Chondrocyte (in vitro differentiated cells): Measurements from ENCODE around the gene COLQ. TPM values are rescaled to one million over a fixed set of nuclear protein-coding genes. Genes with fewer than 3 reads are reported as not detected.
"Not testable (repeated sequence)": the region's sequence is repeated elsewhere in the genome, so short reads cannot be mapped to it uniquely, and the experiment has no call there.

Source experiments
- DNase-seq: peaks from one replicate; pipeline ENCODE4 v3.0.0; 2021; ENCODE audit warnings: mixed read lengths, low spot score
- H3K27ac Mint-ChIP-seq: one replicate; pipeline ENCODE4 v1.8.0; 2021; ENCODE audit warnings: mild to moderate bottlenecking, moderate library complexity, mixed read lengths; ENCODE audit not compliant: unreplicated experiment
- H3K27me3 Mint-ChIP-seq: 2 replicates; pipeline ENCODE4 v1.8.0; 2021; ENCODE audit warnings: low read depth, mixed read lengths
- H3K36me3 Mint-ChIP-seq: 2 replicates; pipeline ENCODE4 v1.8.0; 2021; ENCODE audit warnings: low read depth, mixed read lengths
- H3K4me1 Mint-ChIP-seq: 2 replicates; pipeline ENCODE4 v1.8.0; 2021; ENCODE audit warnings: low read depth, mild to moderate bottlenecking, mixed read lengths
- H3K4me3 Mint-ChIP-seq: one replicate; pipeline ENCODE4 v1.8.0; 2021; ENCODE audit warnings: mild to moderate bottlenecking, moderate library complexity, mixed read lengths; ENCODE audit not compliant: unreplicated experiment
- H3K9me3 Mint-ChIP-seq: 2 replicates; pipeline ENCODE4 v1.8.0; 2021; ENCODE audit warnings: low read depth, mixed read lengths
- CTCF ChIP-seq: fragments of 200-600 bp; sonication (generic); IDR thresholded peaks from 2 replicates; pipeline ENCODE4 v1.5.0; 2021; ENCODE audit warnings: antibody characterized with exemption, mild to moderate bottlenecking, moderate library complexity
- total RNA-seq: library from RNA; stranded (reverse); gene quantifications from 3 replicates; pipeline ENCODE4 v1.2.1, GENCODE V29; 2021

COLQ gene
- total RNA-seq, 1 donor from 2014 or later = 4.2 TPM

GRCh38 chr3:15486979-15487378 lies 34.5 kb downstream of the COLQ start:
- no peak overlapping the region for H3K4me3 Mint-ChIP-seq
- peaks cover 16% of the 10 kb centered on the region for H3K9me3 Mint-ChIP-seq
- DNase-seq = no peak
- H3K4me1 Mint-ChIP-seq = no peaks in the 10 kb centered on the region
- TF ChIP-seq CTCF = no peak
- peaks cover 16% of the 10 kb centered on the region for H3K36me3 Mint-ChIP-seq
- H3K27ac Mint-ChIP-seq = no peak overlapping the region
- peaks cover 6% of the 10 kb centered on the region for H3K27me3 Mint-ChIP-seq

- peaks cover 23% of the 10 kb centered on the region for H3K9me3 Mint-ChIP-seq
- H3K36me3 Mint-ChIP-seq = peaks cover 16% of the 10 kb centered on the region
- no peak for TF ChIP-seq CTCF
- H3K4me3 Mint-ChIP-seq = no peak overlapping the region
- H3K27ac Mint-ChIP-seq = no peak overlapping the region
- no peaks in the 10 kb centered on the region for H3K4me1 Mint-ChIP-seq
- peaks cover 6% of the 10 kb centered on the region for H3K27me3 Mint-ChIP-seq
- no peak for DNase-seq
These were observed 35.5 kb downstream of the COLQ start for GRCh38 chr3:15486020-15486419.

- peaks cover 23% of the 10 kb centered on the region for H3K9me3 Mint-ChIP-seq
These were observed 37.0 kb downstream of the COLQ start for GRCh38 chr3:15484551-15484950.

GRCh38 chr3:15479400-15480224 lies 41.9 kb downstream of the COLQ start:
- peaks cover 23% of the 10 kb centered on the region for H3K9me3 Mint-ChIP-seq
- no peaks in the 10 kb centered on the region for H3K4me1 Mint-ChIP-seq
- peaks cover 12% of the 10 kb centered on the region for H3K36me3 Mint-ChIP-seq
- peaks cover 6% of the 10 kb centered on the region for H3K27me3 Mint-ChIP-seq
- H3K27ac Mint-ChIP-seq = no peak overlapping the region
- no peak for TF ChIP-seq CTCF
- no peak for DNase-seq
- no peak overlapping the region for H3K4me3 Mint-ChIP-seq

More at GRCh38 chr3:15484551-15484950, 37.0 kb downstream of the COLQ start:
- not testable (repeated sequence) for DNase-seq, H3K27me3 Mint-ChIP-seq, H3K4me3 Mint-ChIP-seq, H3K4me1 Mint-ChIP-seq, H3K27ac Mint-ChIP-seq
- peaks cover 16% of the 10 kb centered on the region for H3K36me3 Mint-ChIP-seq

- H3K4me1 Mint-ChIP-seq = no peaks in the 10 kb centered on the region
- H3K9me3 Mint-ChIP-seq = peaks cover 17% of the 10 kb centered on the region
- no peak for DNase-seq
- H3K27me3 Mint-ChIP-seq = peaks cover 4% of the 10 kb centered on the region
- peaks cover 5% of the 10 kb centered on the region for H3K36me3 Mint-ChIP-seq
- TF ChIP-seq CTCF = no peak
- no peak overlapping the region for H3K4me3 Mint-ChIP-seq
- no peak overlapping the region for H3K27ac Mint-ChIP-seq
These were observed 42.9 kb downstream of the COLQ start for GRCh38 chr3:15478640-15478979.
